Esophagus squamous epithelium (tissue), 5 donors: Measurements from ENCODE around the gene MUC15. TPM values are rescaled to one million over a fixed set of nuclear protein-coding genes. Genes with fewer than 3 reads are reported as not detected.

Experiments
- DNase-seq: peaks from one replicate; lab custom pipeline; 2025; lab: John Stamatoyannopoulos, UW
- H3K27ac ChIP-seq, 4 donors: fragments of 200-600 bp; sonication (generic); one replicate each; pipeline ENCODE4 v1.5.1; 2016 to 2019; ENCODE audit warnings: mild to moderate bottlenecking in 1 of 4
- H3K27me3 ChIP-seq, 4 donors: fragments of 200-600 bp; sonication (generic); 1 replicate in 3 of 4; 2 replicates in 1 of 4; pipeline versions ENCODE4 v1.5.1 to v1.6.0; 2017 to 2021; ENCODE audit warnings: antibody characterized with exemption in 1 of 4
- H3K36me3 ChIP-seq, 3 donors: fragments of 200-600 bp; sonication (generic); one replicate each; pipeline ENCODE4 v1.5.1; 2016 to 2019
- H3K4me1 ChIP-seq, 3 donors: fragments of 200-600 bp; sonication (generic); one replicate each; pipeline ENCODE4 v1.5.1; 2017 to 2019
- H3K4me3 ChIP-seq, 4 donors: fragments of 200-600 bp; sonication (generic); 1 replicate in 3 of 4; 2 replicates in 1 of 4; pipeline ENCODE4 v1.5.1; 2016 to 2019; ENCODE audit warnings: mild to moderate bottlenecking in 2 of 4, moderate library complexity in 1 of 4
- H3K9me3 ChIP-seq, 3 donors: fragments of 200-600 bp; sonication (generic); one replicate each; pipeline ENCODE4 v1.5.1; 2016 to 2019
- CTCF ChIP-seq, 6 experiments: fragments of 450-650 bp in 4 of 6; fragments of 200-600 bp in 2 of 6; sonication (generic) in 2 of 6; IDR thresholded peaks; one replicate each; pipeline ENCODE4 v1.5.1; 2016 to 2019; ENCODE audit warnings: antibody characterized with exemption in 6 of 6, mild to moderate bottlenecking in 4 of 6, moderate library complexity in 4 of 6
- POLR2A ChIP-seq, 4 donors: fragments of 450-650 bp; IDR thresholded peaks; one replicate each; pipeline ENCODE4 v1.6.1; 2017; ENCODE audit warnings: antibody characterized with exemption in 4 of 4, mild to moderate bottlenecking in 4 of 4, moderate library complexity in 3 of 4
- WGBS, 2 donors: methylation state at CpG; one replicate each; pipeline ENCODE4 v1.1.5; 2018; 5-methylcytosine and 5-hydroxymethylcytosine counted together
- intact Hi-C: fragments of 100-400 bp; cut with DNase I; formaldehyde crosslinking; loops from one replicate; pipeline ENCODE4 v1.15.0; 2022
- total RNA-seq, 4 donors: library from RNA; depleted of rRNA; stranded (reverse); fragments of >200 nt; gene quantifications; one replicate each; pipeline ENCODE4 v1.1.0, GENCODE V29; 2016
- donor health status: DM: yes; HTN: yes; CAD: no.

The MUC15 gene
- total RNA-seq, 4 donors from 2014 or later = 14.7 to 30.6 (median 22.4) TPM

DNA sequence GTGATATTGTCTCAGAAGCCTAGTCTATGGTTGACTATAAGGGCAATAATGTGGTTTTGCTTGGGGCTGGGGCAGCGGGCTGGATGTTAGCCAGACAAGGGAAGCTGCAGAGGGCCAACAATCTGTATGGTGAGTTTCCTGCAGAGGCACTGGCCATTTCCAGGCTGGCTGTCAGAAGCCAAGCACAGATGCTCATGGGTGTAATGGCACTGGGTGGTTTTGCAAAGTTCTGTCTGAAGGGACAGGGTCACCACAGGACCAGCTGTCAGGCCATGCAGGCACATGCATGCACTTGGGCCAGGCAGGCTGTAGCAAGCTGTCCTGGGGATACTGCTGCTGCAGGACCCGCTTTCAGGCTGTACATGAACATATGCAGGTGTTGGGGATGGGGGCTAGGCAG lies 41.7 kb upstream of the MUC15 start:
- intact Hi-C loops = no loop called here
- no peak for TF ChIP-seq CTCF (IDR thresholded peaks at IDR 0.05)
- no peak for TF ChIP-seq POLR2A (IDR thresholded peaks at IDR 0.05)
- Histone ChIP-seq H3K4me1 (no peaks in the 10 kb centered on the region), H3K9me3 (peaks cover 0 to 12% (median 0%) of the 10 kb centered on the region in 3 donors), H3K4me3 (no peak overlapping the region), H3K36me3 (no peaks in the 10 kb centered on the region), H3K27me3 (no peaks in the 10 kb centered on the region), H3K27ac (no peak overlapping the region)
- 79% methylated on average over 2 of the region's 2 CpGs; no CpG with 5 or more reads in 1 of the 2 donors for WGBS, 2 donors
- no peak for DNase-seq

- Histone ChIP-seq H3K9me3 (peaks cover 0 to 7% (median 0%) of the 10 kb centered on the region in 3 donors), H3K27ac (no peak overlapping the region), H3K4me3 (no peak overlapping the region), H3K36me3 (no peaks in the 10 kb centered on the region), H3K27me3 (no peaks in the 10 kb centered on the region), H3K4me1 (no peaks in the 10 kb centered on the region)
- DNase-seq = no peak
- WGBS, 2 donors = 74 to 88% methylated on average over 5 to 6 of the region's 9 CpGs
- no peak for TF ChIP-seq CTCF (IDR thresholded peaks at IDR 0.05)
- no peak for TF ChIP-seq POLR2A (IDR thresholded peaks at IDR 0.05)
- intact Hi-C loops = no loop called here
Observed at GRCh38 chr11:26608507-26609146, 36.6 kb upstream of the MUC15 start.

- no peak for DNase-seq
- intact Hi-C loops = no loop called here
- WGBS, 2 donors = 65 to 87% methylated on average over 6 of the region's 7 CpGs
Observed at GRCh38 chr11:26607725-26608506, 35.9 kb upstream of the MUC15 start.

DNA sequence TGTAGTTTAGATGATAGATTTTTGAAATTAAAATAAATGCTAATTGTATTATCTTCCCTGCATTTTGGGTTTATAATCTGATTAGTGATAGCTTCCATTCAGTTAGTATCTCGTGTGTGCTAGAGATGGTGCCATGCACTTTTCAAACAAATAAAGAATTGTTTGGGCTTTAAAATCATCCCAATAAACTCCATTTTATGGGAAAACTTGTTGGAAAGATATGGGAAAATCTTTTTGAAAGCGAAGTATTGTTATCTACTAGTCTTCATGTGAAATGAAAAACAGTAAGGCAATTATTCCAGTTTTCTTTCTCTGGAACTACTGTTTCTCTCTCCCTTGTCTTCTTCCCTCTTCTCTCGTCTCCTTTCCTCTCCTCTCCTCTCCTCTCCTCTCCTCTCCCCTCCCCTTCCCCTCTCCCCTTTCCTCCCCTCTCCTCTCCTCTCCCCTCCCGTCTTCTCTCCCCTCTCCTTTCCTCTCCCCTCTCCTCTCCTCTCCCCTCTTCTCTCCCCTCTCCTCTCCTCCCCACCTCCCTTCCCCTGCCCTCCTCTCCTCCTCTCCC lies 27.9 kb upstream of the MUC15 start:
- Histone ChIP-seq H3K4me1 (no peaks in the 10 kb centered on the region), H3K36me3 (no peaks in the 10 kb centered on the region), H3K9me3 (no peaks in the 10 kb centered on the region), H3K27me3 (no peaks in the 10 kb centered on the region), H3K27ac (no peak overlapping the region), H3K4me3 (no peak overlapping the region)
- WGBS, 2 donors = 71 to 72% methylated on average over 3 of the region's 4 CpGs
- TF ChIP-seq CTCF (IDR thresholded peaks at IDR 0.05) = no peak
- TF ChIP-seq POLR2A (IDR thresholded peaks at IDR 0.05) = no peak
- intact Hi-C loops = no loop called here
- DNase-seq = no peak

More at GRCh38 chr11:26607725-26608506, 35.9 kb upstream of the MUC15 start:
- Histone ChIP-seq H3K27ac (no peak overlapping the region), H3K4me1 (no peaks in the 10 kb centered on the region), H3K4me3 (no peak overlapping the region), H3K9me3 (peaks cover 0 to 5% (median 0%) of the 10 kb centered on the region in 3 donors), H3K27me3 (no peaks in the 10 kb centered on the region), H3K36me3 (no peaks in the 10 kb centered on the region)
- no peak for TF ChIP-seq POLR2A (IDR thresholded peaks at IDR 0.05)
- no peak for TF ChIP-seq CTCF (IDR thresholded peaks at IDR 0.05)

DNA sequence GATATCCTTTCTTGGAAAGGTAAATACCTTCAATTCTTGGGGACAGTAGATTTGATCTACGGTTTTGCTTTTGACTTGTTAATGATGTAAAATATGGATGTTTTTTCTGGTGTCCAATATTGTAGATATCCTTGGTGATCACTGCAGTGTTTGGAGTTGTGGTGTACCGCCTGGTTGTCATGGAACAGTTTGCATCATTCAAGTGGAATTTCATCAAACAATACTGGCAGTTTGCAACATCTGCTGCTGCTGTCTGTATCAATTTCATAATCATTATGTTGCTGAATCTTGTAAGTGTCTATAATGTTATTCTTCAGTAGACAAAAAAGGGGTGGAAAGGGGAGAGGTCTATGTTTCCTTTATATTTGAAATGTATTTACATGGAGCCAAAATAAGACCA lies 27.4 kb upstream of the MUC15 start:
- no peaks in the 10 kb centered on the region for H3K4me1 ChIP-seq
- intact Hi-C loops = no loop called here

More for the DNA sequence above, 27.4 kb upstream of the MUC15 start:
- no peak overlapping the region for H3K4me3 ChIP-seq
- H3K9me3 ChIP-seq = no peaks in the 10 kb centered on the region
- H3K36me3 ChIP-seq = no peaks in the 10 kb centered on the region
- no peak overlapping the region for H3K27ac ChIP-seq
- H3K27me3 ChIP-seq = no peaks in the 10 kb centered on the region
- WGBS, 2 donors = 49 to 62% methylated on average over 2 of the region's 2 CpGs
- no peak for DNase-seq
- no peak for TF ChIP-seq CTCF (IDR thresholded peaks at IDR 0.05)
- no peak for TF ChIP-seq POLR2A (IDR thresholded peaks at IDR 0.05)
